NB4 (cell line): ENCODE measurements around the gene TAPT1.

Experiments
- MYC ChIP-seq: IDR thresholded peaks from 2 replicates; pipeline ENCODE4 v1.6.1; 2011; ENCODE audit warnings: low read depth, low read length
- POLR2A ChIP-seq: IDR thresholded peaks from 2 replicates; pipeline ENCODE4 v1.6.1; 2011; ENCODE audit warnings: mild to moderate bottlenecking; ENCODE audit not compliant: insufficient read length; ENCODE audit errors: extremely low read depth
- TF ChIP-seq, protein P1 (sequence below): IDR thresholded peaks from one replicate; pipeline ENCODE4 v1.5.1; 2012; ENCODE audit warnings: low read depth, low read length
- TF ChIP-seq, protein P2 (sequence below): IDR thresholded peaks from 2 replicates; pipeline ENCODE4 v1.6.1; 2011; ENCODE audit warnings: low read depth, low read length

DNA sequence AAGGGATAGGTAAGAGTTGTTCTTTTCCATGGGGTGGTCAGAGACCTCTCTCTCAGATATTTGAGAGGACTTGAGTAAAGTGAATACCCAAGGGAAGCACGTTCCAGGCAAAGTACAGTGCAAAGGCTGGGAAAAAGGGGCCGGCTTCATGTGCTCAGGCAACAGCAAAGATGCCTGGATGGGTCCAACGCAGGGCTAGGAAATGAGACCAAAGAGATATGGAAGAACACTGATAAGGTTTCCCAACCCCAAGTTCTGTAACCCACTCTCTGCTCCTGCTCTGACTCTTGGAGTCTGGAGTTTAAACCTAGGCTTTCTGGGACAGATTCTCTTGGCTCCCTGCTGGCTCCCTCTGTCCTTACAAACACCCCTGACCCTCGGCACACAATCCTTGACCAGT lies 106.3 kb downstream of the TAPT1 start:
- TF ChIP-seq, protein P1, sequence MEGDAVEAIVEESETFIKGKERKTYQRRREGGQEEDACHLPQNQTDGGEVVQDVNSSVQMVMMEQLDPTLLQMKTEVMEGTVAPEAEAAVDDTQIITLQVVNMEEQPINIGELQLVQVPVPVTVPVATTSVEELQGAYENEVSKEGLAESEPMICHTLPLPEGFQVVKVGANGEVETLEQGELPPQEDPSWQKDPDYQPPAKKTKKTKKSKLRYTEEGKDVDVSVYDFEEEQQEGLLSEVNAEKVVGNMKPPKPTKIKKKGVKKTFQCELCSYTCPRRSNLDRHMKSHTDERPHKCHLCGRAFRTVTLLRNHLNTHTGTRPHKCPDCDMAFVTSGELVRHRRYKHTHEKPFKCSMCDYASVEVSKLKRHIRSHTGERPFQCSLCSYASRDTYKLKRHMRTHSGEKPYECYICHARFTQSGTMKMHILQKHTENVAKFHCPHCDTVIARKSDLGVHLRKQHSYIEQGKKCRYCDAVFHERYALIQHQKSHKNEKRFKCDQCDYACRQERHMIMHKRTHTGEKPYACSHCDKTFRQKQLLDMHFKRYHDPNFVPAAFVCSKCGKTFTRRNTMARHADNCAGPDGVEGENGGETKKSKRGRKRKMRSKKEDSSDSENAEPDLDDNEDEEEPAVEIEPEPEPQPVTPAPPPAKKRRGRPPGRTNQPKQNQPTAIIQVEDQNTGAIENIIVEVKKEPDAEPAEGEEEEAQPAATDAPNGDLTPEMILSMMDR = no peak
- TF ChIP-seq POLR2A = no peak
- TF ChIP-seq MYC = no peak
- TF ChIP-seq, protein P2, sequence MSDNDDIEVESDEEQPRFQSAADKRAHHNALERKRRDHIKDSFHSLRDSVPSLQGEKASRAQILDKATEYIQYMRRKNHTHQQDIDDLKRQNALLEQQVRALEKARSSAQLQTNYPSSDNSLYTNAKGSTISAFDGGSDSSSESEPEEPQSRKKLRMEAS = no peak
